Erythroblast (primary cell): ENCODE data around the gene PLD5.

Experiments
- GATA1 ChIP-seq: IDR thresholded peaks from 2 replicates; pipeline ENCODE4 v1.6.1; 2011; ENCODE audit warnings: low read depth, mild to moderate bottlenecking, control low read depth, low read length, moderate library complexity
- POLR2A ChIP-seq: IDR thresholded peaks from 2 replicates; pipeline ENCODE4 v1.6.1; 2011; ENCODE audit warnings: mild to moderate bottlenecking, low read length

DNA sequence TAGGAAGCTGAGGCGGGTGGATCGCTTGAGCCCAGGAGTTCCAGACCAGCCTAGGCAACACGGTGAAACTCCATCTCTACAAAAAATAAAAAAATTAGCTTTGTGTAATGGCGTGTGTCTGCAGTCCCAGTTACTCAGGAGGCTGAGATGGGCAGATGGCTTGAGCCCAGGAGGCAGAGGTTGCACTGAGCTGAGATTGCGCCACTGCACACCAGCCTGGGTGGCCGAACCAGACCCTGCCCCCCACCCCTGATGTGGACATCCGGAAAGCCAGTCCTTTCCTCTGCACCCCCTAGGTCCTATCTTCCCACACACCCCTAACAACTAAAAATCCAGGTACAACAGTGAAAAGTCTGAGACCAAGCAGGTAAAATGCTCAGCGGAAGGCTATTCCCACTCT is 71.9 kb downstream of the PLD5 start:
- TF ChIP-seq POLR2A (no peak), GATA1 (no peak)
